Activated naive CD8-positive, alpha-beta T cell treated with anti-CD3 and anti-CD28 coated beads for 36 hours (primary cell): ENCODE measurements around the gene HRCT1. TPM values are rescaled to one million over a fixed set of nuclear protein-coding genes. Genes with fewer than 3 reads are reported as not detected.

Source experiments
- DNase-seq: peaks from one replicate; pipeline ENCODE4 v3.0.0; 2021
- H3K27ac Mint-ChIP-seq: one replicate; pipeline ENCODE4 v1.8.0; 2022; ENCODE audit warnings: mild to moderate bottlenecking, moderate library complexity, mixed read lengths
- H3K27me3 Mint-ChIP-seq: one replicate; pipeline ENCODE4 v1.8.0; 2022; ENCODE audit warnings: mild to moderate bottlenecking, mixed read lengths
- H3K36me3 Mint-ChIP-seq: one replicate; pipeline ENCODE4 v1.8.0; 2021; ENCODE audit warnings: mild to moderate bottlenecking, mixed read lengths
- H3K4me1 Mint-ChIP-seq: one replicate; pipeline ENCODE4 v1.8.0; 2021; ENCODE audit warnings: mixed read lengths
- H3K4me3 Mint-ChIP-seq: one replicate; pipeline ENCODE4 v1.8.0; 2022; ENCODE audit warnings: mild to moderate bottlenecking, moderate library complexity, mixed read lengths
- H3K9me3 Mint-ChIP-seq: one replicate; pipeline ENCODE4 v1.8.0; 2022; ENCODE audit warnings: mixed read lengths
- total RNA-seq, 2 experiments: library from RNA; stranded (reverse); gene quantifications; one replicate each; pipeline ENCODE4 v1.2.3, GENCODE V29; 2021

Gene HRCT1
- total RNA-seq, 2 experiments from 2014 or later = not detected

DNA sequence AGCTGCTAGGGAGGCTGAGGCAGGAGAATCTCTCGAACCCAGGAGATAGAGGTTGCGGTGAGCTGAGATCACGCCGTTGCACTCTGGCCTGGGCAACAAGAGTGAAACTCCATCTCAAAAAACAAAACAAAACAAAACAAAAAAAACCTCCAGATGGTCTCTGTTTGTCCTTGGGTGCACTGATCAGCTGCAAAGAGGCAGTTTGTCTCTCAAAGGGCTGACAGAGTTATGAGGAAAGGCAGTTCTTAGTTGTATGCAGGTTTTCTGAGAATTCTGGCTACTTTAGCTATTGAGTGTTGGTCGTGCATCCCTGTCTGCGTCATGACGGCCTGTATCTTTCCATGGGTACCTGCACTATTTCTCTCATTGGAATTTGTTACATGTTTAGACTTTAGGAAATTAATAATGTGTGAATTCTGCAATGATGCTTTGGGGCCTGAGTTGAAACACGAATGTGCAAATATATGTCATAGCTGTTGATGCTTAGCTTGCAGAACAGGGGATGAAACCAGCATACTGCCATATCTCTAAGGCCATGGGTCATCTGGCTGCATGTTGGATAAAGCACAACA is 33.8 kb downstream of the HRCT1 start:
- peaks cover 2% of the 10 kb centered on the region for H3K36me3 Mint-ChIP-seq
- H3K4me1 Mint-ChIP-seq = peaks cover 37% of the 10 kb centered on the region

DNA sequence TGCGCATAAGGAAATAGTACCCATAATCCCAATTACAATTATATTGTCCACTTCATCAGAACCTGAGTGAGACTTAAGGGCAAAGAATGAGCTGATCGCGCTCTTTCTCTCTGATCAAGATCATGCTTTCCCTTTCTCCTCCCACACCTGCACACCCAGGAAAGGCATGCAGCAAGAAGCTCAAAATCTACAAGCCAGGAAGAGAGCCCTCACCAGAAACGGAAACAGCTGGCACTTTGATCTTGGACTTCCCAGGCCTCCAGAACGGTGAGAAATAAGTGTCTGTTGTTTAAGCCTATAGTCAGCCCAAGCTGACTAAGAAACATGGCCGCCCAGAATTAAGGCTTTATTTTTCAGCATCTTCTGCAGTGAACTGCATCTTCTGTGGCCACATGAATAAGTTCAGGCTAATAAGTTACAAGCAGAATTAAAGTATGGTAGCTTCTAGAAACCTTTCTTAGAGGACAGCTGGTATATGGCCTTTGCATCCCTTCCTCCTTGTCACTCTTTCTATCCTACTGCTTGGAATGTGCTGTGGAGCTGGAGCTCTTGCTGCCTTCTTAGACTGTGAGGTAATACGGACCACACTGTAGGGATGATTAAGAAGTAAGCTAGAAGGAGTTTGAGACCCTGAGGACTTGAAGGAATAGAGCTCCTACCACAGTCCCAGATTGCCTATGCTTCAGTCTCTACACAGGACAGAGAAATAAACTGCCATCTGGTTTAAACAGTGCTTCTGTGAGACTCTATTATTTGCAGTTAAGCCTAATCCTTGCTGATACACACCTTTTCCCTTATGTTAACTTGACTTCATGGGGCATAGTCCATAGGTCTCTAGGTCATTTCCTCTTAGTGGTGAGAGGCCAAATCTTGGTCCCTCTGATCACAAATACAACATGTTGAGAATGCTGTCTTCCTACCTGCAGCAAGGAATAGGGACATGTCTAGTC is 34.7 kb downstream of the HRCT1 start:
- Mint-ChIP-seq H3K27ac (peak overlapping the region; percentile 39), H3K27me3 (no peaks in the 10 kb centered on the region), H3K4me3 (no peak overlapping the region), H3K36me3 (peaks cover 2% of the 10 kb centered on the region), H3K4me1 (peaks cover 40% of the 10 kb centered on the region), H3K9me3 (no peaks in the 10 kb centered on the region)
- peak; percentile 24 for DNase-seq

More for the DNA sequence above, 33.8 kb downstream of the HRCT1 start:
- H3K27ac Mint-ChIP-seq = no peak overlapping the region
- no peak overlapping the region for H3K4me3 Mint-ChIP-seq
- DNase-seq = no peak
- H3K27me3 Mint-ChIP-seq = no peaks in the 10 kb centered on the region
- no peaks in the 10 kb centered on the region for H3K9me3 Mint-ChIP-seq

DNA sequence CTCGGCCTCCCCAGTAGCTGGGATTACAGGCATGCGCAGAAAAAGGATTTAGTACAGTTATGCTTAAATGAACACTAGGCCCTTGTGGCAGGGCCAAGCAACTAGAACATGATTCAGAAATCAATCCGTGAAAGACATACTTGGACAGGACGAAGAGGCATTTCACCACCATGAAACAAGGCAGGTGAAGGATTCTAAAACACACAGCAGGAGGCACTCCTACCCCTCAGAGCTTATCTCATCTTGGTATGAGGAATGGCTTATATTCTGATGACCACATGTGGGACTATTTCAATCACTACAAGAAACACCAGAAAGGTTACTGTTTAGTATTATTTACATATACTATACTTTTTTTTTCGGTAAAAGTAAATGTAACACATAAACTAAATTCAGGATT is 36.3 kb downstream of the HRCT1 start:
- H3K9me3 Mint-ChIP-seq = no peaks in the 10 kb centered on the region
- H3K36me3 Mint-ChIP-seq = peaks cover 2% of the 10 kb centered on the region
- no peak for DNase-seq
- H3K4me1 Mint-ChIP-seq = peaks cover 41% of the 10 kb centered on the region
- H3K27ac Mint-ChIP-seq = no peak overlapping the region
- no peak overlapping the region for H3K4me3 Mint-ChIP-seq
- no peaks in the 10 kb centered on the region for H3K27me3 Mint-ChIP-seq

DNA sequence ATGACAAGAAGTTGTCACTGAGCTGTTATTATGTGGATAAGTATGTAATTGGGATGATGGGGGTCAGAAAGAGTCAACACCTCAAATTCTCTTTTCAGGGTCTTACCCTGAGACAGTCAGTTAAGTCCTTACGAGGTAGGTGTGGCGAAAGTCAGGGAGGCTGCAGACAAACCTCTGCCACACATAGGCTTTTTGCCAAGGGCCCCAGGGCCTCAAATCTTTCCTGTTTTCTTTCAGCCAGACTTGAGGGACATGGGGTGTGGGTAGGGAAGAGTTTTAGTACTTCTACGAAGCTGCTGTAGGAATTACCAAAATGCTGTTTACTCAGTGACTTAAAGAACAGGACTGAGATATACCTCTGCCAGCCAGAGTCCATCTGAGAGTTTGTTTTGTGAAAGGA is 38.2 kb downstream of the HRCT1 start:
- no peak overlapping the region for H3K27ac Mint-ChIP-seq
- DNase-seq = no peak
- H3K9me3 Mint-ChIP-seq = no peaks in the 10 kb centered on the region
- no peak overlapping the region for H3K4me3 Mint-ChIP-seq
- peaks cover 27% of the 10 kb centered on the region for H3K4me1 Mint-ChIP-seq
- H3K27me3 Mint-ChIP-seq = no peaks in the 10 kb centered on the region
- H3K36me3 Mint-ChIP-seq = no peaks in the 10 kb centered on the region

DNA sequence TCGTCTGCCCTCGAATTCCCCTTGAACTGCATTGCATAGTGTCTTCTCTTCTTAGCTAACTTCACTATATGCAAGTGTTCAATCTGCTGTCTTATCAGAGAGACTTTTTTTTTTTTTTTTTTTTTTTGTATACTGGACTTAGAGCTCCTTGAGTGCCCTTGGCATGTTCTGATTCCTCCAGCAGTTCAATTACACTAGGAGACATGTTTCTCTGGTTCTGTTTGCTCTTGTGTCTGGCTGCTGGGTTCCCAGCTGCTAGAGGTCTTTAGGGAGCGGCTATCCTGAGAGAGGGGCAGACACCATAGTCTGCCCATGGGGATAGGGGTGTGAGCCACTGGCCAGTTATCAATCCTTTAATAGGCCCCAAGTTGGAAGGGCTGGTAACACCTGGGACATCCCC is 38.8 kb downstream of the HRCT1 start:
- no peak overlapping the region for H3K4me3 Mint-ChIP-seq
- no peaks in the 10 kb centered on the region for H3K9me3 Mint-ChIP-seq
- no peaks in the 10 kb centered on the region for H3K36me3 Mint-ChIP-seq
- DNase-seq = no peak
- no peak overlapping the region for H3K27ac Mint-ChIP-seq
- no peaks in the 10 kb centered on the region for H3K27me3 Mint-ChIP-seq
- peaks cover 23% of the 10 kb centered on the region for H3K4me1 Mint-ChIP-seq

DNA sequence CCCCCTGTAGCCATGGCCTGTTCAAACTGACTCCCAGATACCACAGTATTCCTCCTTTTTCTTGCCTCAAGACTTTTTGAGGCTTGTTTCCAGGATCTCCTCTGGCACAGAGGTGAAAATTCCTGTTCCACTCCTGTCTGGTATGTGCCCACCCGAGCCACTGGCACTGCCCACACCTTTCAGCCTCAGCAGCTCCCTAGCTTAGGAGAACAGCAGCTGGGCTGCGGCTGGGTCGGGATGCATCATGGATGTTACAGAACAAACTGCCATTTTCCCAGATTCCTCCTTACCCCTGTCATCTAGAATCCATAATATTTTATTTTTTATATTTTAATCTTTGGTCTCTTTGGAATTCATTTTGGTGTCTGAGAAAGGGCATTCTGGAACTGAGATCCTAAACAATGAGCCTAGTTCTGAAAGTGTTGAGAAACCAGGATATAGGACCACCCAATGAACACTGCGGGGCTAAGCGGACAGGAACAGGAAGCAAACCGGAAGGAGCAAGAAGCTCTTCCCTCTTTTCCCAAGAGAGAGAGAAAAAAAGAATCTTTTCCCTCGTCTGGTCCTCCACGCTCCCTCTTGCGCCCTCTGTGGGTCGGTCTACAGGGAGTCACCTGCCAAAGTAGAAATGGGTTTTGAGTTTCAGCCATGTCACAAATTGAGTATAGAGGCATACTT is 39.5 kb downstream of the HRCT1 start:
- H3K36me3 Mint-ChIP-seq = no peaks in the 10 kb centered on the region
- peaks cover 16% of the 10 kb centered on the region for H3K4me1 Mint-ChIP-seq
- DNase-seq = peak; percentile 64
- H3K27me3 Mint-ChIP-seq = no peaks in the 10 kb centered on the region
- H3K4me3 Mint-ChIP-seq = no peak overlapping the region
- no peaks in the 10 kb centered on the region for H3K9me3 Mint-ChIP-seq
- H3K27ac Mint-ChIP-seq = no peak overlapping the region

DNA sequence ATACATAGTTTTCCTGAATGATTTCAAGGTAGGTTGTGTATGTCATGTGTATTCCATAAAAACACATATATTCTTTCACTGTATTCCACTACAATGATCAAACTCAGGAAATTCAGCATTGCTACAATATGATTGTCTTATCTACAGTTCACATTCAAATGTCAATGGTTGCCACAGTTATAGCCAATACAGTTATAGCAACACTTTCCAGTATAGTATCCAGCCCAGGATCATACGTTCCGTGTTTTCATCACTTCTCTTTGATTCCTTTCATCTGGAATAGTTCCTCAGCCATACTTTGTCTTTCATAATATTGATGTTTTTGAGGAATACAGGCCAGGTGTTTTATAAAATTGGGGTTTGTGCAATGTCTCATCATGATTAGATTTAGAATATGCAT is 42.4 kb downstream of the HRCT1 start:
- no peak overlapping the region for H3K4me3 Mint-ChIP-seq
- H3K36me3 Mint-ChIP-seq = no peaks in the 10 kb centered on the region
- no peak for DNase-seq
- H3K9me3 Mint-ChIP-seq = no peaks in the 10 kb centered on the region
- no peak overlapping the region for H3K27ac Mint-ChIP-seq
- peaks cover 4% of the 10 kb centered on the region for H3K4me1 Mint-ChIP-seq
- H3K27me3 Mint-ChIP-seq = no peaks in the 10 kb centered on the region

DNA sequence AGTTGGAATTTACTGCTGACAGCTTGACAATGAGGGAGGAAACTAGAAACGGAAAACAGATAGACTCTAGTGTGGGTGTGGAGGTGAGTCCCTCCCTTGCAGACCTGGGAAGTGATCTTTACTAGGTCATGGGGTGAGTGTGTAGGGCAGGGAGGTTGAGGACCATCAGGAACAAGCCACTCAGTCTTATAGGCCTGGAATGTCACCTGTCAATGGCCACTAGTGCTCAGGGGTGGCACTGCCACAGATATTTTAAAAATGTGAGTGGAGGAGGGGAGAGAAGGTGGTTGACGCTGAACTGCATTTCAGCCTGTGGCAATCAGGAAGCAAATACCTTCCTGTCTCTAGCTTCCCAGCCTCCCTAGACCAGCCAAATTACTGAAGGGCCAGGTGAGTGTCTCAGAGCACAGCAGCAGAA is 42.9 kb downstream of the HRCT1 start:
- H3K4me1 Mint-ChIP-seq = peaks cover 4% of the 10 kb centered on the region
- DNase-seq = no peak
- H3K27ac Mint-ChIP-seq = no peak overlapping the region
- H3K4me3 Mint-ChIP-seq = no peak overlapping the region
- H3K36me3 Mint-ChIP-seq = no peaks in the 10 kb centered on the region
- no peaks in the 10 kb centered on the region for H3K9me3 Mint-ChIP-seq
- H3K27me3 Mint-ChIP-seq = no peaks in the 10 kb centered on the region

DNA sequence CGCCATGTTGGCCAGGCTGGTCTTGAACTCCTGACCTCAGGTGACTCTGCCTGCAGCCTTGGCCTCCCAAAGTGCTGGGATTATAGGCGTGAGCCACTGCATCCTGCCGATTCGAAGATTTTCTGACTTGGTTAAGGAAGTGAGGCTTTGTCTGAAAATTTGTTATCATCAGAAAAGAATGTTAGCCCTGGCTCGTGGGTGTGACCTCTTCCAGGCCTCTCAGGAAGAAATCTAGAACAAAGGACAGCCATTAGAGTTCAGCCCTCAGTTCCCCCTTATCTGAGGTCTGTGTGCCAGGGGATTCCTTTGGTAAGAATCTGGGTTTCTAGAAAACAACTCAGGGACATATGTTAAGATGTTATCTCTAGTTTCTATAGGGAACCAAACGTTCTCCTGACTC is 45.7 kb downstream of the HRCT1 start:
- no peak for DNase-seq
- Mint-ChIP-seq H3K36me3 (no peaks in the 10 kb centered on the region), H3K27ac (no peak overlapping the region), H3K27me3 (no peaks in the 10 kb centered on the region), H3K4me1 (peaks cover 2% of the 10 kb centered on the region), H3K4me3 (no peak overlapping the region), H3K9me3 (no peaks in the 10 kb centered on the region)

DNA sequence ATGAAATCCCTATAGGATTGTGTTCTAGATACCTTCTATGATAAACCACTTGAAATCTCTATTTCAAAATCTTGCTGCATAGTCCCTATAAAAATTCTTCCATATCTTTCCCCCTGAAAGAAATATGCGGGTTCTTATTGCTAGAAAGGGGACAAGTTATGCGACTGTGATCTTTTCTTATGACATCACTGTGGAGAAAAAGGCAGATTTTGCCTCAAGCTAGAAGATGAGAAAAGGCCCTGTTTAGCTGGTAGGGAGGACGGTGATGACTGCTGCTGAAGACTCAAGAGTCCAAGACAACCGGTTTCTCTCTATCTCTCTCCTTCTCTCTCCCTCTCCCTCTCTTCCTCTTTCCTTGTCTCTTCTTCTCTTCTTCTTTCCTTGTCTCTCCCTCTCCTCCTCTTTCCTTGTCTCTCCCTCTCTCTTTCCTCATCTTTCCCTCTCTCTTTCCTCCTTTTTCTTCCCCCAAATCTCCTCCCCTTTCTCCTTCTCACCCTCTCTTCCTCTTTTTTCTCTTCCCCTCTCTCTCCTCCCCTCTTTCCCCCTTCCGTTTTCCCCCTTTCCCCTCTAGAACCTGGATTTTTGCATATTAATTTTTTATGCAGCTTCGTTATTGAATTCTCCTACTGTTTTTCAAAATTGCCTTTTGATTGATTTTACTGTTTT is 46.7 kb downstream of the HRCT1 start:
- Mint-ChIP-seq H3K9me3 (no peaks in the 10 kb centered on the region), H3K4me1 (peaks cover 2% of the 10 kb centered on the region), H3K36me3 (no peaks in the 10 kb centered on the region), H3K4me3 (no peak overlapping the region), H3K27me3 (no peaks in the 10 kb centered on the region), H3K27ac (no peak overlapping the region)
- DNase-seq = no peak

DNA sequence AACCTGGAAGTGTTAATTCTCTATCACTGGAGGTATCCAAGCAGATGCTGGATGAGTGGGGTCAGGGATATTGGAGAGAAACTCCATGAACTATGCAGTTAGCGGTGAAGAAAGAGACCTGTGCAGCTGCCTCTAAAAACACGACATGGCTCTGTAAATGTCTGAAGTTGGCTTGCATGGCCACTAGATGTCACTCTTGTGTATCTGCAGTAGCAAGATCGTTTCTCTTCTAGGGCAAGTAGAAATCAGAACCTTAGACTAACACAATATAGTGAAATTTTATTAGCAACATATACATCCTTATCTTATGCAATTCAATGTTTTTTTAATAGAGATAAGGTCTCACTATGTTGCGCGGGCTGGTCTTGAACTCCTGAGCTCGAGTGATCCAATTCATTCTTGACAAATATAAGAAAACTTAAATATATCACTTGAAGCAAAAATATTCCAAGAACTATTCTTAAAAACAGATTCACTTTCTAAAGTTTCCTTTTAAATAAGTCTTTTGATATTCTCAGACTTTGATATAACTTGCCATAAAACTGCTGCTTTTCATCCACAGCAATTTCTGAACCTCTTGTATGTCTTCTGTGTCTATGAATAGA is 49.0 kb downstream of the HRCT1 start:
- peaks cover 2% of the 10 kb centered on the region for H3K4me1 Mint-ChIP-seq
- DNase-seq = peak; percentile 22
- H3K27me3 Mint-ChIP-seq = no peaks in the 10 kb centered on the region
- H3K4me3 Mint-ChIP-seq = no peak overlapping the region
- H3K9me3 Mint-ChIP-seq = no peaks in the 10 kb centered on the region
- H3K27ac Mint-ChIP-seq = no peak overlapping the region
- H3K36me3 Mint-ChIP-seq = no peaks in the 10 kb centered on the region

DNA sequence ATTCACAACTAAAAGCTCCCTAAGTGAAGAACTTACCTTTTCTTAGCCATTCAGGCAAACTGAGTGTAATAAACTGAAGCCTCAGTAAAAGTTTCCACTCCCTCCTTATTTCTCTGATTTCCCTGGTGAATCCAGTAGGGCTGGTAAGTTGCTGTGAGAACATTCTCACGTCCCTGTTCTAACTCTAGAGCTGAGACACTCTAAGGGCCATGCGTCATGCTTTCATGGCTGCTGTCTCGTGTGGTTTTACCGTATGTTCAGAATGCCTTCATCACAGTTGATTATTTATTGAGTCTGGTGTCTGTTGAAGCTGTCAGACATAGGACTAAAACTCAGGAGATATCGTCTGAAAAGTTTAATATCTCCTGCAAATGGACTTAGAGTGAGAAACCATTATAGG is 50.6 kb downstream of the HRCT1 start:
- Mint-ChIP-seq H3K27ac (no peak overlapping the region), H3K9me3 (no peaks in the 10 kb centered on the region), H3K36me3 (no peaks in the 10 kb centered on the region), H3K4me3 (no peak overlapping the region), H3K27me3 (no peaks in the 10 kb centered on the region), H3K4me1 (peaks cover 2% of the 10 kb centered on the region)
- no peak for DNase-seq
